HEK293T (cell line): Measurements from ENCODE around the gene TEX264.

Experiments used
- ARNT ChIP-seq: fragments of 450-650 bp; IDR thresholded peaks from 2 replicates; pipeline ENCODE4 v1.6.1; 2017; ENCODE audit warnings: mild to moderate bottlenecking
- BHLHE40 ChIP-seq: fragments of 450-650 bp; IDR thresholded peaks from 2 replicates; pipeline ENCODE4 v1.6.1; 2016; ENCODE audit warnings: mild to moderate bottlenecking, moderate library complexity, borderline replicate concordance
- CTBP1 ChIP-seq: fragments of 450-650 bp; IDR thresholded peaks from 2 replicates; pipeline ENCODE4 v1.6.1; 2016; ENCODE audit warnings: borderline replicate concordance
- FOXK2 ChIP-seq: fragments of 450-650 bp; IDR thresholded peaks from 2 replicates; pipeline ENCODE4 v1.6.1; 2016; ENCODE audit warnings: mild to moderate bottlenecking
- FOXM1 ChIP-seq: fragments of 450-650 bp; IDR thresholded peaks from 2 replicates; pipeline ENCODE4 v1.6.1; 2017; ENCODE audit warnings: mild to moderate bottlenecking, borderline replicate concordance
- HDGF ChIP-seq: fragments of 450-650 bp; IDR thresholded peaks from 2 replicates; pipeline ENCODE4 v1.6.1; 2017; ENCODE audit warnings: antibody characterized with exemption, borderline replicate concordance
- L3MBTL2 ChIP-seq: fragments of 450-650 bp; conservative IDR thresholded peaks from 2 replicates; pipeline ENCODE4 v1.6.1; 2016; ENCODE audit warnings: mild to moderate bottlenecking
- LEF1 ChIP-seq: fragments of 450-650 bp; IDR thresholded peaks from 2 replicates; pipeline ENCODE4 v1.6.1; 2017; ENCODE audit warnings: mild to moderate bottlenecking, borderline replicate concordance
- SP1 ChIP-seq: fragments of 450-650 bp; IDR thresholded peaks from 2 replicates; pipeline ENCODE4 v1.6.1; 2017
- SUZ12 ChIP-seq: fragments of 450-650 bp; IDR thresholded peaks from 2 replicates; pipeline ENCODE4 v1.6.1; 2016; ENCODE audit warnings: mild to moderate bottlenecking
- TF ChIP-seq, protein P1 (sequence below): fragments of 450-650 bp; IDR thresholded peaks from 2 replicates; pipeline ENCODE4 v1.6.1; 2016

DNA sequence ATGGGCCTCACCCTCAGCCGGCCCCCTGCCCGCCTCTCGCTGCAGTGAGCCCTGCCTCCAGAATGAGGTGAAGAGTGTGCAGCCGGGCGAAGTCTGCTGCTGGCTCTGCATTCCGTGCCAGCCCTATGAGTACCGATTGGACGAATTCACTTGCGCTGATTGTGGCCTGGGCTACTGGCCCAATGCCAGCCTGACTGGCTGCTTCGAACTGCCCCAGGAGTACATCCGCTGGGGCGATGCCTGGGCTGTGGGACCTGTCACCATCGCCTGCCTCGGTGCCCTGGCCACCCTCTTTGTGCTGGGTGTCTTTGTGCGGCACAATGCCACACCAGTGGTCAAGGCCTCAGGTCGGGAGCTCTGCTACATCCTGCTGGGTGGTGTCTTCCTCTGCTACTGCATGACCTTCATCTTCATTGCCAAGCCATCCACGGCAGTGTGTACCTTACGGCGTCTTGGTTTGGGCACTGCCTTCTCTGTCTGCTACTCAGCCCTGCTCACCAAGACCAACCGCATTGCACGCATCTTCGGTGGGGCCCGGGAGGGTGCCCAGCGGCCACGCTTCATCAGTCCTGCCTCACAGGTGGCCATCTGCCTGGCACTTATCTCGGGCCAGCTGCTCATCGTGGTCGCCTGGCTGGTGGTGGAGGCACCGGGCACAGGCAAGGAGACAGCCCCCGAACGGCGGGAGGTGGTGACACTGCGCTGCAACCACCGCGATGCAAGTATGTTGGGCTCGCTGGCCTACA, 44.4 kb downstream of the TEX264 start:
- no peak for TF ChIP-seq BHLHE40
- no peak for TF ChIP-seq FOXK2
- no peak for TF ChIP-seq FOXM1
- no peak for TF ChIP-seq SP1
- no peak for TF ChIP-seq L3MBTL2
- TF ChIP-seq, protein P1, sequence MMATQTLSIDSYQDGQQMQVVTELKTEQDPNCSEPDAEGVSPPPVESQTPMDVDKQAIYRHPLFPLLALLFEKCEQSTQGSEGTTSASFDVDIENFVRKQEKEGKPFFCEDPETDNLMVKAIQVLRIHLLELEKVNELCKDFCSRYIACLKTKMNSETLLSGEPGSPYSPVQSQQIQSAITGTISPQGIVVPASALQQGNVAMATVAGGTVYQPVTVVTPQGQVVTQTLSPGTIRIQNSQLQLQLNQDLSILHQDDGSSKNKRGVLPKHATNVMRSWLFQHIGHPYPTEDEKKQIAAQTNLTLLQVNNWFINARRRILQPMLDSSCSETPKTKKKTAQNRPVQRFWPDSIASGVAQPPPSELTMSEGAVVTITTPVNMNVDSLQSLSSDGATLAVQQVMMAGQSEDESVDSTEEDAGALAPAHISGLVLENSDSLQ = no peak
- no peak for TF ChIP-seq SUZ12
- TF ChIP-seq LEF1 = no peak
- TF ChIP-seq ARNT = no peak
- TF ChIP-seq CTBP1 = no peak
- no peak for TF ChIP-seq HDGF
